Panc1 (cell line): ENCODE measurements around the gene CTTNBP2. TPM values are rescaled to one million over a fixed set of nuclear protein-coding genes. Genes with fewer than 3 reads are reported as not detected.

Experiments
- ATAC-seq: fragments of 200-7000 bp; cut with Tn5 transposase; 2 replicates; pipeline ENCODE4 v1.9.1; 2020; ENCODE audit warnings: mild to moderate bottlenecking, moderate library complexity
- BruUV-seq: library from RNA; stranded (reverse); fragments of 400-500 nt; replicated peaks from 2 replicates; lab custom pipeline; 2021; lab: Mats Ljungman, UMichigan
- CTCF ChIA-PET: fragments of 300-600 bp; sonication (Branson Sonifier 250); formaldehyde crosslinking; loops from one replicate; lab custom pipeline; 2022; ENCODE audit warnings: antibody characterized with exemption; lab: Charles Lee
- POLR2A ChIA-PET: fragments of 300-600 bp; sonication (Branson Sonifier 250); formaldehyde crosslinking; loops from one replicate; lab custom pipeline; 2022; ENCODE audit warnings: antibody characterized with exemption; lab: Charles Lee
- DNase-seq: peaks from one replicate; pipeline ENCODE4 v3.0.0-alpha.2; 2010; ENCODE audit warnings: low read depth, low spot score
- H3K27ac ChIP-seq: 2 replicates; pipeline ENCODE4 v1.5.1; 2011; ENCODE audit warnings: mild to moderate bottlenecking, low read length, inconsistent platforms
- H3K27me3 ChIP-seq: fragments of 200-500 bp; sonication (Bioruptor generic); 2 replicates; pipeline ENCODE4 v1.6.0; 2014; ENCODE audit warnings: low read length, inconsistent platforms; ENCODE audit not compliant: control insufficient read depth, insufficient read depth
- H3K36me3 ChIP-seq: fragments of 200-500 bp; sonication (Bioruptor generic); 2 replicates; pipeline ENCODE4 v1.5.1; 2014; ENCODE audit warnings: inconsistent platforms, mild to moderate bottlenecking, low read length, moderate library complexity; ENCODE audit not compliant: control insufficient read depth, insufficient read depth
- H3K4me1 ChIP-seq: 2 replicates; pipeline ENCODE4 v1.5.1; 2011; ENCODE audit warnings: inconsistent platforms, mild to moderate bottlenecking, low read length, moderate library complexity; ENCODE audit not compliant: control insufficient read depth, insufficient read depth
- H3K4me3 ChIP-seq, 2 experiments: 2 replicates each; pipeline ENCODE4 v1.5.1; 2011 to 2012; ENCODE audit warnings: low read depth in 2 of 2, low read length in 2 of 2, mild to moderate bottlenecking in 2 of 2, inconsistent platforms in 1 of 2, moderate library complexity in 1 of 2
- H3K9me3 ChIP-seq: fragments of 200-500 bp; sonication (Bioruptor generic); 2 replicates; pipeline ENCODE4 v1.5.1; 2014; ENCODE audit warnings: low read depth, mild to moderate bottlenecking, inconsistent platforms, low read length, moderate library complexity; ENCODE audit not compliant: control insufficient read depth, insufficient read depth
- CTCF ChIP-seq: fragments of 450-650 bp; IDR thresholded peaks from 2 replicates; pipeline ENCODE4 v1.5.1; 2017; ENCODE audit warnings: mild to moderate bottlenecking
- POLR2AphosphoS5 ChIP-seq: IDR thresholded peaks from 2 replicates; pipeline ENCODE4 v1.6.1; 2012; ENCODE audit warnings: mild to moderate bottlenecking, low read depth, low read length, moderate library complexity
- REST ChIP-seq, 2 experiments: IDR thresholded peaks; 2 replicates each; pipeline ENCODE4 v1.6.1; 2011 to 2012; ENCODE audit warnings: low read depth in 2 of 2, control low read depth in 1 of 2, low read length in 1 of 2, mild to moderate bottlenecking in 1 of 2, moderate library complexity in 1 of 2; ENCODE audit not compliant: insufficient read depth in 1 of 2
- SIN3A ChIP-seq: IDR thresholded peaks from 2 replicates; pipeline ENCODE4 v1.6.1; 2012; ENCODE audit warnings: low read depth, mild to moderate bottlenecking, low read length, moderate library complexity, borderline replicate concordance; ENCODE audit not compliant: insufficient read depth
- TCF7L2 ChIP-seq: IDR thresholded peaks from 2 replicates; pipeline ENCODE4 v1.6.1; 2011; ENCODE audit warnings: mild to moderate bottlenecking, low read depth, low read length, inconsistent platforms
- in situ Hi-C: cut with HindIII; loops from 2 replicates; pipeline ENCODE4 v1.10.0; 2016; ENCODE audit warnings: low sequenced_read_pairs, low pct_unique_long_range_greater_than_20kb
- intact Hi-C: fragments of 100-400 bp; cut with micrococcal nuclease; formaldehyde crosslinking; loops from one replicate; pipeline ENCODE4 v1.10.0; 2022; ENCODE audit not compliant: unreplicated experiment
- total RNA-seq: library from RNA; stranded (reverse); gene quantifications from one replicate; pipeline ENCODE4 v1.2.1, GENCODE V29; 2021; ENCODE audit not compliant: unreplicated experiment

CTTNBP2 gene
- total RNA-seq, 1 experiment from 2014 or later, result 1.0 TPM

GRCh38 chr7:117809958-117810357 lies 63.3 kb downstream of the CTTNBP2 start:
- Histone ChIP-seq H3K27ac (no peak overlapping the region), H3K4me1 (no peaks in the 10 kb centered on the region), H3K4me3 (no peak overlapping the region), H3K9me3 (no peaks in the 10 kb centered on the region), H3K36me3 (no peaks in the 10 kb centered on the region), H3K27me3 (no peaks in the 10 kb centered on the region)
- in situ Hi-C loops (no loop called here), intact Hi-C loops (no loop called here)
- TF ChIP-seq TCF7L2, result no peak
- no peak for TF ChIP-seq REST (IDR thresholded peaks at IDR 0.05; ENCODE audit: insufficient read depth in 1 of 2, low read depth in 2 of 2, low read length in 1 of 2)
- BruUV-seq, result no TSS peak
- no peak for DNase-seq
- ChIA-PET CTCF (no interaction called here), POLR2A (no interaction called here)
- ATAC-seq, result no peak

- no peak for ATAC-seq
- BruUV-seq, result no TSS peak
- POLR2A ChIA-PET, result no interaction called here
These were observed 64.1 kb downstream of the CTTNBP2 start for GRCh38 chr7:117808910-117809705.

More at GRCh38 chr7:117808910-117809705, 64.1 kb downstream of the CTTNBP2 start:
- H3K27ac ChIP-seq, result no peak overlapping the region
- no peak for DNase-seq
- intact Hi-C loops (no loop called here), in situ Hi-C loops (no loop called here)
- no peak for TF ChIP-seq REST (IDR thresholded peaks at IDR 0.05; ENCODE audit: insufficient read depth in 1 of 2, low read depth in 2 of 2, low read length in 1 of 2)
- TF ChIP-seq SIN3A, result no peak
- TF ChIP-seq TCF7L2, result no peak
- no peak for TF ChIP-seq POLR2AphosphoS5
- TF ChIP-seq CTCF, result no peak
- CTCF ChIA-PET, result no interaction called here
- no peaks in the 10 kb centered on the region for H3K4me1 ChIP-seq
- H3K36me3 ChIP-seq, result no peaks in the 10 kb centered on the region
- no peaks in the 10 kb centered on the region for H3K27me3 ChIP-seq
- H3K4me3 ChIP-seq, result no peak overlapping the region
- H3K9me3 ChIP-seq, result no peaks in the 10 kb centered on the region
